HG03066 (cell line): ENCODE measurements around the gene HRH3.

Experiments used
- ATAC-seq: cut with Tn5 transposase; IDR thresholded peaks from one replicate; pipeline ENCODE4 v1.9.1; 2021; ENCODE audit warnings: low read depth; ENCODE audit not compliant: unreplicated experiment

HRH3 gene

GRCh38 chr20:62182469-62183425 is 37.3 kb downstream of the HRH3 start, which contains the start of gene MTG2:
Gene MTG2 (plus strand): TSS chr20:62183028. CDS start chr20:62193421, 10,393 bp downstream.
- ATAC-seq, result peak; percentile 89

GRCh38 chr20:62181808-62182207 is 38.3 kb downstream of the HRH3 start:
- no peak for ATAC-seq

- no peak for ATAC-seq
These were observed 40.9 kb downstream of the HRH3 start for GRCh38 chr20:62179162-62179504.

- ATAC-seq, result no peak
These were observed 41.5 kb downstream of the HRH3 start for GRCh38 chr20:62178316-62179161.

- ATAC-seq, result no peak
These were observed 42.8 kb downstream of the HRH3 start for GRCh38 chr20:62177307-62177706.

GRCh38 chr20:62176866-62177265 is 43.2 kb downstream of the HRH3 start:
- ATAC-seq, result no peak

GRCh38 chr20:62175711-62176110 is 44.4 kb downstream of the HRH3 start:
- no peak for ATAC-seq

- ATAC-seq, result no peak
These were observed 45.0 kb downstream of the HRH3 start for GRCh38 chr20:62174870-62175624.

- no peak for ATAC-seq
These were observed 45.9 kb downstream of the HRH3 start for GRCh38 chr20:62174021-62174804.

- ATAC-seq, result no peak
These were observed 47.4 kb downstream of the HRH3 start for GRCh38 chr20:62172666-62173065.

GRCh38 chr20:62171245-62171644 is 48.8 kb downstream of the HRH3 start:
- no peak for ATAC-seq

- ATAC-seq, result no peak
These were observed 49.5 kb downstream of the HRH3 start for GRCh38 chr20:62170536-62170935.

GRCh38 chr20:62168890-62169435 is 51.1 kb downstream of the HRH3 start:
- no peak for ATAC-seq

GRCh38 chr20:62168061-62168460 is 52.0 kb downstream of the HRH3 start:
- ATAC-seq, result no peak

GRCh38 chr20:62167474-62167873 is 52.6 kb downstream of the HRH3 start:
- no peak for ATAC-seq

- ATAC-seq, result no peak
These were observed 54.2 kb downstream of the HRH3 start for GRCh38 chr20:62165762-62166399.
